Measurements from ENCODE around the gene TTLL5. TPM values are rescaled to one million over a fixed set of nuclear protein-coding genes. Genes with fewer than 3 reads are reported as not detected.

The TTLL5 gene
- total and polyA plus RNA-seq, 8 donors = 10.1 to 48.4 (median 17.3) TPM

DNA sequence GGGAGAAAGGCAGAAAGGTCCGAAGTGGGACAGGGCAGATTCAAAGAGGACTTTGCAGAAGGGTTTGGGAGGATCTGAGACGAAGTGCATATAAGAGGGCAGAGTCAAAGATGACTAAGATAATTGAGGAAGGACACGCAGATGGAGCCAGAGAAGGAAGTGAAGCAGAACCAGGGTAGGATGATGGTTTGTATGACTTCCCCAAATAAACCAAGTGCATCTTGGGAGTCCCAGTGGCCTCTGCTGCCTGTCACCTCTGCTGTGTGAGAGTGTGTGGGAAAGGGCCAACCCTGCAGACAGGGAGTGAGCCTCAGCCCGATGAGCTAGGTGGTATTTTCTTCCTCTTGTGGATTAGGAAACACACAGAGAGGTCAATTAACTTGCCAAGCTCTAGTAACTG lies 45.8 kb upstream of the TTLL5 start:
- DNase-seq = peak in 1 of 2 donors; percentile 30
- WGBS, 5 donors = 66 to 85% (median 70%) methylated on average over 4 of the region's 4 CpGs
- H3K9me3 ChIP-seq = no peaks in the 10 kb centered on the region
- peaks cover 0 to 6% (median 3%) of the 10 kb centered on the region in 4 donors for H3K4me1 ChIP-seq
- H3K4me3 ChIP-seq = no peak overlapping the region
- peaks cover 0 to 5% (median 0%) of the 10 kb centered on the region in 3 donors for H3K27me3 ChIP-seq
- TF ChIP-seq POLR2A (IDR thresholded peaks at IDR 0.05) (no peak), POLR2AphosphoS5 (IDR thresholded peaks at IDR 0.05) (no peak), CTCF (IDR thresholded peaks at IDR 0.05) (no peak), EP300 (IDR thresholded peaks at IDR 0.05) (no peak)
- H3K27ac ChIP-seq = peak overlapping the region in 1 of 5 donors; percentile 59
- intact Hi-C loops (cut with DNase I; ENCODE audit: low total_unique reads) = no loop called here
- H3K36me3 ChIP-seq = no peaks in the 10 kb centered on the region

DNA sequence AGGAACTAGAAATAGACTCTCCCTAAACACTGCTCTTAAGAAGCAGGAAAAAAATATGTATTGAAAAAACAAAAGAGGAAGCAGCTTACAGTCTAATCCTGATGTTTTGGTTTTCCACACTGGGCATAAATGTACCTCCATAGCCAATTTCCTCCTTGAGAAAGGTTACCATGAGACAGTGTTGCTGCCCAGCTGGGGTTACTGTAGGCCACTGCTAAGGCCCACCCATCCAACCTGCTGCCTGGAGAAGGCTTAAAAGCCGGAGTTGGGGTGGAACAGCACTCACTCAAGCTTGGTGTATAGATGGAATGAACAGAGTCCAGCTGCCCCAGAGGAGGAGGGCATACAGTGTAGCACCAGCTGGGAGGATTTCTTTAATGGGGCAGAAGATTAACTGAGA lies 41.5 kb upstream of the TTLL5 start:
- H3K27ac ChIP-seq = no peak overlapping the region

DNA sequence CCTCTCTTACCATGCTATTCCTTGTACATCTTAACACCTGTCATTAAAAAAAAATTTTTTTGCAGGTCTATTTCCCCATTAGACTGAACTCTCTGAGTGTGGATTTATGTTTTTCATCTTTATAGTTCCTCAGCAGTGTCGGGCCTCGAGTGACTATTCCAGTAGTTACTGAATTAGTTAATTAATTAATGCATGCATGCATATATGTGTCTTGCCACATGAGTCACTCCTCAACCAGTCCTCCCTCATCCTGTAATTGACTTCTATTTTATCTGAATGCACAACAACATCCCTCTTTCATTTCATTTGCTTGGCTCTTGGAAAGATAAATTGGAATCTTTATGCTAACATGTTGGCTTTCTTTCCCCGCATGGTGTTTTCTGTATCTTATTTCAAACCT lies 36.0 kb upstream of the TTLL5 start:
- no peak for DNase-seq
- 75 to 98% (median 92%) methylated on average over 3 of the region's 3 CpGs for WGBS, 5 donors
- TF ChIP-seq CTCF (IDR thresholded peaks at IDR 0.05) = no peak
- no peak for TF ChIP-seq POLR2A (IDR thresholded peaks at IDR 0.05)
- no peak for TF ChIP-seq EP300 (IDR thresholded peaks at IDR 0.05)
- TF ChIP-seq POLR2AphosphoS5 (IDR thresholded peaks at IDR 0.05) = no peak
- Histone ChIP-seq H3K27me3 (peaks cover 0 to 4% (median 0%) of the 10 kb centered on the region in 3 donors), H3K36me3 (no peaks in the 10 kb centered on the region), H3K27ac (no peak overlapping the region), H3K9me3 (no peaks in the 10 kb centered on the region), H3K4me3 (no peak overlapping the region), H3K4me1 (peaks cover 0 to 4% (median 0%) of the 10 kb centered on the region in 4 donors)
- intact Hi-C loops (cut with DNase I; ENCODE audit: low total_unique reads) = no loop called here

More for the DNA sequence above, 41.5 kb upstream of the TTLL5 start:
- no peak for TF ChIP-seq POLR2A (IDR thresholded peaks at IDR 0.05)
- Histone ChIP-seq H3K4me3 (no peak overlapping the region), H3K4me1 (peaks cover 0 to 4% (median 0%) of the 10 kb centered on the region in 4 donors), H3K9me3 (no peaks in the 10 kb centered on the region), H3K27me3 (no peaks in the 10 kb centered on the region), H3K36me3 (no peaks in the 10 kb centered on the region)
- WGBS, 5 donors = 83 to 96% (median 93%) methylated on average over 1 of the region's 1 CpG
- intact Hi-C loops (cut with DNase I; ENCODE audit: low total_unique reads) = no loop called here
- no peak for DNase-seq

DNA sequence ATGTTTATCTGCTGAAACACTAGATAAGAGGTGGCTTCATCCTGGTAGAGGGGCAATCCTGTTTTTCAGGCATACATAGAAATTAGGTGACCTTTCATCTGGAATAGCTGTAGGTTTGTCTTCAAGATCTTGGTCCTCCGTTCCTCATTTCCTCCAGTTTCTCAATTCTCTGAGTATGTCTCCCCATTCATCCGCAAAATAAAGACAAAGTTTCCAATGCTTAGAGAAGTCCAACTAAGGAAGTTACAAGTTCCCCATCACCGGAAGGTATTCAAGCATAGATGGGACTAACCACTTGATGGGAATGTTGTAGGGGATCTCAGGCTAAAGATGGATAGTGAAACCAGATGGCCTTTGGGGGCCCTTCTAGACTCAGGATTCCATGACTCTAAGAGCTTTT lies 34.6 kb upstream of the TTLL5 start:
- WGBS, 5 donors = 92 to 98% (median 93%) methylated on average over 3 of the region's 3 CpGs
- peaks cover 0 to 4% (median 0%) of the 10 kb centered on the region in 3 donors for H3K27me3 ChIP-seq
- no peak overlapping the region for H3K4me3 ChIP-seq
- H3K9me3 ChIP-seq = no peaks in the 10 kb centered on the region
- no peaks in the 10 kb centered on the region for H3K4me1 ChIP-seq
- TF ChIP-seq CTCF (IDR thresholded peaks at IDR 0.05) = no peak
- TF ChIP-seq POLR2A (IDR thresholded peaks at IDR 0.05) = no peak
- no peak for TF ChIP-seq POLR2AphosphoS5 (IDR thresholded peaks at IDR 0.05)
- TF ChIP-seq EP300 (IDR thresholded peaks at IDR 0.05) = no peak
- H3K36me3 ChIP-seq = no peaks in the 10 kb centered on the region
- no peak for DNase-seq
- intact Hi-C loops (cut with DNase I; ENCODE audit: low total_unique reads) = no loop called here
- H3K27ac ChIP-seq = no peak overlapping the region

- WGBS, 5 donors = 64 to 71% (median 67%) methylated on average over 3 of the region's 3 CpGs
- intact Hi-C loops (cut with DNase I; ENCODE audit: low total_unique reads) = no loop called here
- TF ChIP-seq CTCF (IDR thresholded peaks at IDR 0.05) (no peak), EP300 (IDR thresholded peaks at IDR 0.05) (no peak)
- no peak for DNase-seq
- Histone ChIP-seq H3K36me3 (no peaks in the 10 kb centered on the region), H3K27me3 (peaks cover 0 to 4% (median 0%) of the 10 kb centered on the region in 3 donors), H3K27ac (no peak overlapping the region), H3K9me3 (no peaks in the 10 kb centered on the region), H3K4me3 (no peak overlapping the region), H3K4me1 (no peaks in the 10 kb centered on the region)
These were observed 34.2 kb upstream of the TTLL5 start for GRCh38 chr14:75626863-75627262.
